ENCODE measurements around the gene FARP1.

The FARP1 gene

GRCh38 chr13:98415326-98416070 is 272.6 kb downstream of the FARP1 start:
- ChIA-PET POLR2A (no interaction called here), CTCF (no interaction called here)
- TF ChIP-seq KLF9 (tag by site-specific recombination; IDR thresholded peaks at IDR 0.05; ENCODE audit: low read depth) (no peak), ZNF623 (tag by site-specific recombination; IDR thresholded peaks at IDR 0.05) (no peak), ZFP3 (tag by site-specific recombination; IDR thresholded peaks at IDR 0.05; ENCODE audit: low read depth) (no peak), ZSCAN18 (tag by site-specific recombination; IDR thresholded peaks at IDR 0.05) (no peak), ZNF155 (tag by site-specific recombination; IDR thresholded peaks at IDR 0.05) (no peak), BCL11A (tag by site-specific recombination; IDR thresholded peaks at IDR 0.05; ENCODE audit: low read depth) (no peak), ZBTB8A (tag by site-specific recombination; IDR thresholded peaks at IDR 0.05) (no peak), ZNF24 (tag by site-specific recombination; IDR thresholded peaks at IDR 0.05) (no peak), ZFP41 (tag by site-specific recombination; IDR thresholded peaks at IDR 0.05; ENCODE audit: borderline replicate concordance) (no peak), HOXC10 (CRISPR knock-in tag; IDR thresholded peaks at IDR 0.05) (no peak), ZNF677 (tag by site-specific recombination; IDR thresholded peaks at IDR 0.05) (no peak)
- peaks cover 0 to 14% of the 10 kb centered on the region in 2 experiments; a peak in 1 of 3 replicates for H3K36me3 ChIP-seq (ENCODE audit: control insufficient read depth in 2 of 2, insufficient read depth in 1 of 2, low read length in 2 of 2)
- H3K9me3 ChIP-seq (ENCODE audit: control insufficient read depth, insufficient read depth, low read depth, low read length): no peaks in the 10 kb centered on the region
- no peaks in the 10 kb centered on the region for H3K4me1 ChIP-seq (ENCODE audit: control insufficient read depth, insufficient read depth, low read length)
- no peak overlapping the region for H3K27ac ChIP-seq (ENCODE audit: extremely low read depth, low read depth, low read length)
- no peak overlapping the region for H3K4me3 ChIP-seq (ENCODE audit: low read depth, low read length)

- Histone ChIP-seq H3K36me3 (ENCODE audit: control insufficient read depth in 2 of 2, insufficient read depth in 1 of 2, low read length in 2 of 2) (peaks cover 0 to 14% of the 10 kb centered on the region in 2 experiments; a peak in 1 of 3 replicates), H3K4me3 (ENCODE audit: low read depth, low read length) (no peak overlapping the region), H3K27ac (ENCODE audit: extremely low read depth, low read depth, low read length) (no peak overlapping the region), H3K9me3 (ENCODE audit: control insufficient read depth, insufficient read depth, low read depth, low read length) (no peaks in the 10 kb centered on the region), H3K4me1 (ENCODE audit: control insufficient read depth, insufficient read depth, low read length) (no peaks in the 10 kb centered on the region)
- POLR2A ChIA-PET: no interaction called here
- no peak for TF ChIP-seq ZNF350 (tag by site-specific recombination; IDR thresholded peaks at IDR 0.05)
- CTCF ChIA-PET: interaction anchor here (0.9 kb wide), 1 partner anchor 10 kb away, joined by 5 read pairs; no protein-coding TSS in a partner anchor
Measured at GRCh38 chr13:98416408-98416807, 273.5 kb downstream of the FARP1 start.

- Histone ChIP-seq H3K4me1 (ENCODE audit: control insufficient read depth, insufficient read depth, low read length) (no peaks in the 10 kb centered on the region), H3K9me3 (ENCODE audit: control insufficient read depth, insufficient read depth, low read depth, low read length) (no peaks in the 10 kb centered on the region), H3K36me3 (ENCODE audit: control insufficient read depth in 2 of 2, insufficient read depth in 1 of 2, low read length in 2 of 2) (peaks cover 0 to 6% of the 10 kb centered on the region in 2 experiments; a peak in 1 of 3 replicates), H3K4me3 (ENCODE audit: low read depth, low read length) (no peak overlapping the region), H3K27ac (ENCODE audit: extremely low read depth, low read depth, low read length) (no peak overlapping the region)
- ChIA-PET POLR2A (interaction anchor here (0.5 kb wide), 1 partner anchor 18 kb away, joined by 3 read pairs; no protein-coding TSS in a partner anchor), CTCF (interaction anchor here (0.7 kb wide), 1 partner anchor 214 kb away, joined by 3 read pairs; no protein-coding TSS in a partner anchor)
- TF ChIP-seq ZIC2 (tag by site-specific recombination; IDR thresholded peaks at IDR 0.05): peak; percentile 39; the same call in 1 of the 2 replicates
- TF ChIP-seq RBAK (tag by site-specific recombination; IDR thresholded peaks at IDR 0.05): no peak
- TF ChIP-seq ZNF621 (tag by site-specific recombination; IDR thresholded peaks at IDR 0.05): no peak
Measured at GRCh38 chr13:98419786-98420553, 277.1 kb downstream of the FARP1 start.

- TF ChIP-seq ZNF645 (tag by site-specific recombination; IDR thresholded peaks at IDR 0.05) (no peak), ZIC2 (tag by site-specific recombination; IDR thresholded peaks at IDR 0.05) (no peak), HOXA7 (CRISPR knock-in tag; IDR thresholded peaks at IDR 0.05; ENCODE audit: borderline replicate concordance) (no peak), HOXD13 (CRISPR knock-in tag; IDR thresholded peaks at IDR 0.05; ENCODE audit: borderline replicate concordance) (no peak)
- H3K4me1 ChIP-seq (ENCODE audit: control insufficient read depth, insufficient read depth, low read length): no peaks in the 10 kb centered on the region
- no peaks in the 10 kb centered on the region for H3K9me3 ChIP-seq (ENCODE audit: control insufficient read depth, insufficient read depth, low read depth, low read length)
- ChIA-PET POLR2A (interaction anchor here (0.5 kb wide), 1 partner anchor 19 kb away, joined by 3 read pairs; no protein-coding TSS in a partner anchor), CTCF (no interaction called here)
- H3K4me3 ChIP-seq (ENCODE audit: low read depth, low read length): no peak overlapping the region
- H3K27ac ChIP-seq (ENCODE audit: extremely low read depth, low read depth, low read length): no peak overlapping the region
- peaks cover 0 to 1% of the 10 kb centered on the region in 2 experiments; a peak in 1 of 3 replicates for H3K36me3 ChIP-seq (ENCODE audit: control insufficient read depth in 2 of 2, insufficient read depth in 1 of 2, low read length in 2 of 2)
Measured at GRCh38 chr13:98420554-98421175, 277.8 kb downstream of the FARP1 start.
